Measurements from ENCODE around the gene RBM38. TPM values are rescaled to one million over a fixed set of nuclear protein-coding genes. Genes with fewer than 3 reads are reported as not detected.

Gene RBM38
- total RNA-seq, 1 experiment from 2014 or later, result 56.5 TPM

GRCh38 chr20:57401565-57401918 lies 10.3 kb downstream of the RBM38 start:
- no peak for DNase-seq
- no peak for ATAC-seq
- no peaks in the 10 kb centered on the region for H4K20me1 ChIP-seq (ENCODE audit: low read length)
- no peak for TF ChIP-seq EZH2phosphoT487 (IDR thresholded peaks at IDR 0.05; ENCODE audit: borderline replicate concordance, low read length)
- no peak for TF ChIP-seq CTCF (conservative IDR thresholded peaks at IDR 0.05; ENCODE audit: low read depth, low read length)
- no peak for TF ChIP-seq EZH2 (IDR thresholded peaks at IDR 0.05; ENCODE audit: low read length, unreplicated experiment)
- no TSS peak for BruUV-seq (replicated peaks)
- no peak overlapping the region for H3K4me2 ChIP-seq (ENCODE audit: low read length)
- no peaks in the 10 kb centered on the region for H3K9me3 ChIP-seq (ENCODE audit: low read length)
- H3F3A ChIP-seq (ENCODE audit: low read length, unreplicated experiment), result no peaks in the 10 kb centered on the region
- peaks cover 50% of the 10 kb centered on the region; the same call in 1 of the 2 replicates for H3K36me3 ChIP-seq (ENCODE audit: low read depth, low read length)
- ChIA-PET CTCF (no interaction called here), POLR2A (ENCODE audit: unreplicated experiment) (no interaction called here)
- no peak overlapping the region for H3K9ac ChIP-seq (ENCODE audit: low read length)
- H3K27me3 ChIP-seq (ENCODE audit: low read length), result no peaks in the 10 kb centered on the region
- intact Hi-C loops (cut with micrococcal nuclease), result no loop called here
- no peak overlapping the region for H2AFZ ChIP-seq (ENCODE audit: low read length)
- no peaks in the 10 kb centered on the region for H3K9me2 ChIP-seq (replicated peaks; ENCODE audit: low read length)
- no peaks in the 10 kb centered on the region for H3K4me1 ChIP-seq (ENCODE audit: insufficient read depth, low read length)
- no peak overlapping the region for H3K27ac ChIP-seq (ENCODE audit: low read length)
- H3K4me3 ChIP-seq (ENCODE audit: low read length), result no peak overlapping the region
- peaks cover 10% of the 10 kb centered on the region for H3K79me2 ChIP-seq (ENCODE audit: low read length)

DNA sequence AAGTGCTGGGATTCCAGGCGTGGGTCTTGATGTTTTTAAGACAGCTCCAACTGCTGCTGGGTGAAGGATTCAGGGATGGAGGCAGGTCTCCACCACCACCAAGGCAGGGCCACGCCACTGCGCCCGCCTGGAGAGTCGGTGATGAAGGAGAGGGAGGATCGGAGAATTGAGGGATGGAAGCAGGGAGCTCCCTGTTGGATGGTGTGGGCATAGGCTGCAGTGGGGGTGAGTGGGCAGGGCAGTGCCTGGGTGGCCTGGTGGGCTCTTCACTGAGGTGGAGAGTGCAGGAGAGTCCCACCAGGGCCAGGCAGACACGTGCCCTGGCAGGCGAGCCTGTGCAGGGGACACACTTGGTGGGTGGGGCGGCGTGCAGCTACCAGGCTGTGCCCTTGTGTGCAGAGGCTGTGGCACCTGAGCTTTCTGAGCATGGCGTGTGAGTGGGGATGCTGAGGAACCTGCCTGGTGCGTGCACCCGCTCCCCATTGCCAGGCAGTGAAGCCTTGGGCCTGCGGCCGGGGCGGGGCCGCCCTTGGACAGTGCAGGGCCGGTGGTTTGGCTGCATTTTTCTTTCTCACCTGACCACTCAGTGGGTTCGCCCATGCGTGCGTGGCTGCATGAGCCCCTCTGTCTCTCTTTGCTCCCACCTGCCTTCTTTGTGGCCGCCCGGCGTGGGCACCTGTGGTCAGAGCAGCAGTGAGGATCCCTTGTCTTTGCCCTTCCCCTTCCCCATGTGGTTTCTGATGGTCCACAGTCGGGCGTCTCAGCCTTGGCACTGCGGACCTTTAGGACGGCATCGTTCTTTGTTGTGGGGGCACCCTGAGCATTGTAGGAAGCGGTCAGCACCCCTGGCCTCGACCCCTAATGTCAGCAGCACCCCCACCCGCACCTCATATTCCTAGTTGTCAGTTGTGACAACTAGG lies 11.3 kb downstream of the RBM38 start:
- no peak for DNase-seq
- Histone ChIP-seq H3K36me3 (ENCODE audit: low read depth, low read length) (peaks cover 46% of the 10 kb centered on the region; the same call in 1 of the 2 replicates), H2AFZ (ENCODE audit: low read length) (no peak overlapping the region), H3K27me3 (ENCODE audit: low read length) (no peaks in the 10 kb centered on the region), H3K27ac (ENCODE audit: low read length) (no peak overlapping the region), H3K79me2 (ENCODE audit: low read length) (peaks cover 10% of the 10 kb centered on the region), H3K4me3 (ENCODE audit: low read length) (no peak overlapping the region), H3K4me2 (ENCODE audit: low read length) (no peak overlapping the region), H4K20me1 (ENCODE audit: low read length) (no peaks in the 10 kb centered on the region), H3K9ac (ENCODE audit: low read length) (no peak overlapping the region), H3K4me1 (ENCODE audit: insufficient read depth, low read length) (no peaks in the 10 kb centered on the region), H3K9me2 (replicated peaks; ENCODE audit: low read length) (no peaks in the 10 kb centered on the region), H3F3A (ENCODE audit: low read length, unreplicated experiment) (no peaks in the 10 kb centered on the region), H3K9me3 (ENCODE audit: low read length) (no peaks in the 10 kb centered on the region)
- TF ChIP-seq CTCF (conservative IDR thresholded peaks at IDR 0.05; ENCODE audit: low read depth, low read length), result no peak
- no peak for TF ChIP-seq EZH2phosphoT487 (IDR thresholded peaks at IDR 0.05; ENCODE audit: borderline replicate concordance, low read length)
- no peak for TF ChIP-seq EZH2 (IDR thresholded peaks at IDR 0.05; ENCODE audit: low read length, unreplicated experiment)
- POLR2A ChIA-PET (ENCODE audit: unreplicated experiment), result no interaction called here
- no peak for ATAC-seq
- CTCF ChIA-PET, result no interaction called here
- no TSS peak for BruUV-seq (replicated peaks)
- intact Hi-C loops (cut with micrococcal nuclease), result no loop called here

GRCh38 chr20:57403216-57403615 lies 12.0 kb downstream of the RBM38 start:
- no peak overlapping the region for H3K4me2 ChIP-seq (ENCODE audit: low read length)
- ChIA-PET POLR2A (ENCODE audit: unreplicated experiment) (no interaction called here), CTCF (no interaction called here)
- peaks cover 47% of the 10 kb centered on the region; the same call in 1 of the 2 replicates for H3K36me3 ChIP-seq (ENCODE audit: low read depth, low read length)
- H4K20me1 ChIP-seq (ENCODE audit: low read length), result no peaks in the 10 kb centered on the region
- no peak overlapping the region for H3K27ac ChIP-seq (ENCODE audit: low read length)
- no peak overlapping the region for H2AFZ ChIP-seq (ENCODE audit: low read length)
- ATAC-seq (no peak), DNase-seq (no peak)
- H3F3A ChIP-seq (ENCODE audit: low read length, unreplicated experiment), result no peaks in the 10 kb centered on the region
- H3K9ac ChIP-seq (ENCODE audit: low read length), result no peak overlapping the region
- H3K79me2 ChIP-seq (ENCODE audit: low read length), result peaks cover 10% of the 10 kb centered on the region; the same call in 1 of the 2 replicates
- intact Hi-C loops (cut with micrococcal nuclease), result no loop called here
- H3K9me2 ChIP-seq (replicated peaks; ENCODE audit: low read length), result no peaks in the 10 kb centered on the region
- H3K27me3 ChIP-seq (ENCODE audit: low read length), result no peaks in the 10 kb centered on the region
- TF ChIP-seq CTCF (conservative IDR thresholded peaks at IDR 0.05; ENCODE audit: low read depth, low read length) (no peak), EZH2phosphoT487 (IDR thresholded peaks at IDR 0.05; ENCODE audit: borderline replicate concordance, low read length) (no peak), EZH2 (IDR thresholded peaks at IDR 0.05; ENCODE audit: low read length, unreplicated experiment) (no peak)
- H3K4me3 ChIP-seq (ENCODE audit: low read length), result no peak overlapping the region
- H3K4me1 ChIP-seq (ENCODE audit: insufficient read depth, low read length), result no peaks in the 10 kb centered on the region
- BruUV-seq (replicated peaks), result no TSS peak
- H3K9me3 ChIP-seq (ENCODE audit: low read length), result no peaks in the 10 kb centered on the region

All from PC-3 (cell line).